ENCODE measurements around the gene AFDN.
"Not testable (repeated sequence)": the region's sequence is repeated elsewhere in the genome, so short reads cannot be mapped to it uniquely, and the experiment has no call there.

AFDN gene

DNA sequence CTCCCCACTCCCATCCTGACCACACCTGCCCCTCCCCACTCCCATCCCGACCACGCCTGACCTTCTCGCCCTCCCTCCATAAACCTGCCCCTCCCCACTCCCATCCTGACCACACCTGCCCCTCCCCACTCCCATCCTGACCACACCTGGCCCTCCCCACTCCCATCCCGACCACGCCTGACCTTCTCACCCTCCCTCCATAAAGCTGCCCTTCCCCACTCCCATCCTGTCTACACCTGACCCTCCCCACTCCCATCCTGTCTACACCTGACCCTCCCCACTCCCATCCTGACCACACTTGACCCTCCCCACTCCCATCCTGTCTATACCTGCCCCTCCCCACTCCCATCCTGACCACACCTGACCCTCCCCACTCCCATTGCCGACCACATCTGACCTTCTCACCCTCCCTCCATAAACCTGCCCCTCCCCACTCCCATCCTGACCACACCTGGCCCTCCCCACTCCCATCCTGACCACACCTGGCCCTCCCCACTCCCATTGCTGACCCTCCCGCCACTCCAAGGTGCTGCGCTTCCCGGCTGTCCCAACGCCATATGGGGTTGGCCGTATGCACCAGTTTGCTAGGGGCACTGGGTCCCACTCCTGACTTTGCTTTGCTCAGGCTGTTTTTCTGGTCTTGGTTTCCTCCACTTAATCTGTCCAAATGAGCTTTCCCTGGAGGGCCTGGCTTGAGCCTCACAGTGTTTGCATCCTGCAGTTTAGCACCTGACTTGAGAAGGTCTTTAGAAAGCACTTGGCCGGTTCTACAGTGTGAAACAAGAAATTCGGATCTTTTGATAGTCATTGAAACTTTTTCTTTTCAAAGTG is 173.7 kb downstream of the AFDN start:
- no peak for DNase-seq (ENCODE audit: low read depth in 2 of 2)

GRCh38 chr6:168001029-168001332 is 174.3 kb downstream of the AFDN start:
- DNase-seq (ENCODE audit: low read depth in 2 of 2): no peak

- not testable (repeated sequence) for DNase-seq (ENCODE audit: low read depth in 2 of 2)
Measured at GRCh38 chr6:168001514-168001913, 174.8 kb downstream of the AFDN start.

DNA sequence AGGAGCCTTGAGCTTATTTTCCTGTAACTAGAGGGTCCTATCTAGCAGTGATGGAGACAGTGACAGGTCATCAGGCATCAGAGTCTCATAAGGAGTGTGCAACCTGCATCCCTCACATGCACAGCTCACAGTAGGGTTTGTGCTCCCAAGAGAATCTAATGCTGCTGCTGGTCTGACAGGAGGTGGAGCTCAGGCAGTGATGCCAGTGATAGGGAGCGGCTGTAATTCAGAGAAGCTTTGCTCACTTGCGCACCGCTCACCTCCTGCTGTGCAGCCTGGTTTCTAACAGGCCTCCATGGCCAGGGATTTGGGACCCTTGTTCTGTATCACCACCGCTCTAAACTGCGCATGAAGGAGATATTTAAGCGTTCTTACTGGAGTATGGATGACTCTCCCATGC is 176.1 kb downstream of the AFDN start:
- DNase-seq (ENCODE audit: low read depth in 2 of 2): no peak

GRCh38 chr6:168004023-168004422 is 177.3 kb downstream of the AFDN start:
- DNase-seq (ENCODE audit: low read depth in 2 of 2): no peak

DNA sequence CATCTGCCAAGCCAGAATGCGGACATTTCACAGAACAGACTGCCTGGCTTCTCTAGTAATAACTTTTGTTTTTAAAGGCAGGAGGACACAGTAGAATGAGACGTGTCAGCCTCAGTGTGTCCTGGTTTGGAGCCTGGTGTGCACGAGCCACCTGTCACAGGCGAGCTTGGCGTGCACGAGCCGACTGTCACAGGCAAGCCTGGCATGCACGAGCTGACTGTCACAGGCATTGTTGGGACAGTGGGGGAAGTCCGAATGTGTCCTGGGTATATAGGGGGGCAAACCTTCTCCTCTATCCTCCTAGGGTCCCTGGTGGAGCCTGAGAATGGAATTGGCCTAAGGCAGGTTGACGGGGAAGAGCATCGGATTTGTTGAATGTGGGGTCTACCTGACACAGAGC is 178.2 kb downstream of the AFDN start:
- DNase-seq (ENCODE audit: low read depth in 2 of 2): no peak

DNA sequence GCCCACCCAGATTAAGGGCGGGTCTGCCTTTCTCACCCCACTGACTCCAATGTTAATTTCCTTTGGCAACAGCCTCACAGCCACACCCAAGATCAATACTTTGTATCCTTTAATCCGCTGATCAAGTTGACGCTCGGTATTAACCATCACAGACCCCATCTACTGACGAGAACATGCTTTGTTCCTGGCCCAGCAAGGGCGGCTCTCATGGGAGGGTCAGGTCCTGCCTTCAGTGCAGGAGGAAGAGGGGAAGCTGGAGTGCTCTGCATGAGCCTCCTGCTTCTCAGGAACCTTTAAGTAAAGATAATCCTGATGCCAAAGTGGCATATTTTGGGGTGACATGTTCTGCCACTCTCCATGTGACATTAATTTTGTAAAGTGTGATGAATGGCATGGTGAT is 179.1 kb downstream of the AFDN start:
- no peak for DNase-seq (ENCODE audit: low read depth in 2 of 2)

GRCh38 chr6:168007592-168008338 is 181.1 kb downstream of the AFDN start:
- no peak for DNase-seq (ENCODE audit: low read depth in 2 of 2)

DNA sequence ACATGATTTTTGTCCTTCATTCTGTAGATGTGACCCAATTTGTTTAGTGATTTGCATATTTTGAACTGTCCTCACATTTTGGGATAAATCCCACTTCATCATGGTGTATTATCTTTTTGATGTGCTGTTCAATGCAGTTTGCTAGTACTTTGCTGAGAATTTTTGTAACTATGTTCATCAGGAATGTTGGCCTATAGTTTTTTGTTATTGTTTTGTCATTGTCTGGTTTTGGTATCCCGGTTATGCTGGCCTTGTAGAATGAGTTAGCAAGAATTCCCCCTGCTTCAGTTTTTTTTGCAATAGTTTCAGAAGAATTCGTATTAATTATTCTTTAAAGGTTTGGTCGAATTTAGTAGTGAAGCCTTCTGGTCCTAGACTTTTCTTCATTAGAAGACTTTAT is 182.6 kb downstream of the AFDN start:
- DNase-seq (ENCODE audit: low read depth in 2 of 2): no peak

- no peak for DNase-seq (ENCODE audit: low read depth in 2 of 2)
Measured at GRCh38 chr6:168011291-168011690, 184.6 kb downstream of the AFDN start.

- no peak for DNase-seq (ENCODE audit: low read depth in 2 of 2)
Measured at GRCh38 chr6:168012431-168013249, 185.9 kb downstream of the AFDN start.

DNA sequence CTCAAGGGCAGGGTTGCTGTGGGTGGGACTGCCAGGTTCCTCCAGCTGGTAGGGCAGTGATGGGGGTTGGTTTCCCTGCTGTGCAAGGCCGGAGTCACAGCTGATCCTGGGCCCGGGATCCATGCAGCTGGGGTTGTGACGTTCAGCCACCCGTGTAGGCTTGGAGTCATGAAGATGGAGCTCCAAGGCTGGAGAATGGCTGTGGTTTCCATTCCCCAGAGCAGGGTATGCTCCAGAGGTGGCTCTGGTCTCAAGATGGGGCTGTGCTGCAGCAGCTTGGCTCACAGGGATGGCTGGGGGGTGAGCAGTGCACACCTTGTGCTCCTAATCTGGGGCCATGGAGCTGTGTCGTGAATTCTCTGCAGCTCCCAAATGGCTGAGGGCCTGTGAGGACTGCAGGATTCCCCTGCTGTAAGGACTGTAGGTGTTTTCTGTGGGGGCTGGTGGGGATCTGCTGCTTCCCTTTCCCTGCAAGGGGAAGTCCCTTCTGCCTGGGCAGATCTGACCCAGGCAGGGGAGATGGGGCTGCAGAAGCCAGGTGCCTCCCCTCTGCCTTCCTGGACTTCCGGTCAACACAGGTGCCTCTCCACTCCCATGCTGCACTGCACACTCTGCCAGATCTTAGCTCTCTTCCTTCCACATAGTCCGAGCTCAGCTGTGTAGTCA is 186.7 kb downstream of the AFDN start:
- DNase-seq (ENCODE audit: low read depth in 2 of 2): no peak

GRCh38 chr6:168014428-168014827 is 187.7 kb downstream of the AFDN start:
- DNase-seq (ENCODE audit: low read depth in 2 of 2): no peak

- DNase-seq (ENCODE audit: low read depth in 2 of 2): no peak
Measured at GRCh38 chr6:168015009-168015408, 188.3 kb downstream of the AFDN start.

DNA sequence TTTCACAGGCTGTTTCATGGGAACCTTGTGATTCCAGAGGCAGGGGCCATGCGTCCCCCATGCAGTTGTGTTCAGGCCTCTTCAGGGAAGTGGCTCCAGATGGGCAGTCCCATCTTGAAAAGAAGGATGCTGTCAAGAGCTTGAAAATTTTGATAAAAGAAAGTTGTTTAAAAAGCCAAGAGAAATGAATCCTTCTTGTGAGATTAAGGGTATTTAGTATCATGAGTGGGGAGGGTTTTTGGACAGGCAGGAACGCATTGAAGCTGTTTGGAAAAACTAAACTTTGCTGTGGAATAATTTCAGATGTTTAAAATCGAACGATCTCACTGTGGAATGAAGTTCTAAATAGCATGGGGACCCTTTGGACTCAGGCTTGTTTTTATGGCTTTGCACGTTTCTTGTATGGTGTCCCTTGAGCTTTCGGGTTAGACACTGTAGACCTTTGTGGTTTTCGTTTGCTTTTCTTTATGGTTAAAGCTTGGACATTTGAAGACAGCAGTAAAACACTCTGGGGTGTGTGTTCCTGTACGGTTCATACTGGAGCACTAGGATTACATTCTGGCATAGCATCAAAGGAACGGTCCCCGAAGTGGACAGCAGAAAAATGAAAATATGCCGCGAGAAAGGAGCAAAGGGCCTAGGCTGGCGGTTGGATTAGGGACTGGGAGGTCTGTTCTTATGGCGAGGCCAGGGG is 188.9 kb downstream of the AFDN start:
- DNase-seq (ENCODE audit: low read depth in 2 of 2): no peak

- no peak for DNase-seq (ENCODE audit: low read depth in 2 of 2)
Measured at GRCh38 chr6:168016176-168016620, 189.5 kb downstream of the AFDN start.

- DNase-seq (ENCODE audit: low read depth in 2 of 2): no peak
Measured at GRCh38 chr6:168016721-168017525, 190.2 kb downstream of the AFDN start.

GRCh38 chr6:168017629-168018028 is 190.9 kb downstream of the AFDN start:
- no peak for DNase-seq (ENCODE audit: low read depth in 2 of 2)

DNA sequence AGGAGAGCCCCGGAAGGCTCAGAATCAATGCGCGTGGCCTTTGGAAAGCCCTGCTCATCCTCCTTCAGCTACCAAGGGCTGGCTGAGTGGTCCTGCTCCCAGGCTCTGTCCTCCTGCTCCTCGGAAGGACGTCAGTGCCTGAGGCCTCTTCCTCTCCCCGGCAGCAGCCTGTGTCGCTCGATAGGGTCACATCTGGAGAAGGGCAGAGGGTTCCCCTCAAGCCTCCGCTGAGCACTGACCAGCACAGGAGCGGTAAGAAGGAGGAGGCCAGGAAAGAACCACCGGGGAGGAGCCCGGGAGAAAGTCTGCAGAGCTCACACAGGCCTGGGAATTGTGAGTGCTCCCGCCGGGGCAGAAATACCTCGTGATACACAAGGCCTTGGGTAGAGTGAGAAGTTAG is 192.0 kb downstream of the AFDN start:
- no peak for DNase-seq (ENCODE audit: low read depth in 2 of 2)

DNA sequence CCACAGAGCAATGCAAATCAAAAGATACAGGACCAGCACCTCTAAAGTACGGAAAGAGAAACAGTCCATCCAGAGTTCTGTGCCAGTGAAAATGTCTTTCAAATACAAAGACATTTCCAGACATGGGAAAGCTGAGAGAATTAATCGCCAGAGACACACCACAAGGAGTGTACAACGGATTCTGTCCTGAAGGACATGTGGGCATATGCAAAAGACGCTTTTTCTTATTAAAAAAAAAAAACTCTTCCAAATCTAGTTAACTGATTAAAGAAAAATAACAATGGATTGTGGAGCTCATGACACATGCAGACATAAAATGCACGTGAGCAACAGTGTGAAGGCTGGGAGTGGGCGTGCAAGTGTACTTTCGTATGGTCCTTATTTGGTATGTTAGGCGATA is 193.5 kb downstream of the AFDN start:
- DNase-seq (ENCODE audit: low read depth in 2 of 2): no peak

Measured in stimulated activated CD4-positive, alpha-beta T cell treated with anti-CD3 and anti-CD28 coated beads, Interleukin-15, amount 100 ng/mL, for 48 hours (primary cell).